Muscle of arm (tissue), 12 donors: ENCODE data around the gene SCLT1. TPM values are rescaled to one million over a fixed set of nuclear protein-coding genes. Genes with fewer than 3 reads are reported as not detected.

Source experiments
- DNase-seq: peaks from one replicate; pipeline ENCODE4 v3.0.0-alpha.2; 2013
- polyA plus RNA-seq, 12 donors: library from polyadenylated mRNA; unstranded; fragments of 120-200 nt; gene quantifications; one replicate each; pipeline ENCODE4 v1.2.1, GENCODE V29; 2013; ENCODE audit not compliant: insufficient read length in 12 of 12

SCLT1 gene
- polyA plus RNA-seq, 12 donors = 6.8 to 17.6 (median 10.0) TPM; not detected in 1

DNA sequence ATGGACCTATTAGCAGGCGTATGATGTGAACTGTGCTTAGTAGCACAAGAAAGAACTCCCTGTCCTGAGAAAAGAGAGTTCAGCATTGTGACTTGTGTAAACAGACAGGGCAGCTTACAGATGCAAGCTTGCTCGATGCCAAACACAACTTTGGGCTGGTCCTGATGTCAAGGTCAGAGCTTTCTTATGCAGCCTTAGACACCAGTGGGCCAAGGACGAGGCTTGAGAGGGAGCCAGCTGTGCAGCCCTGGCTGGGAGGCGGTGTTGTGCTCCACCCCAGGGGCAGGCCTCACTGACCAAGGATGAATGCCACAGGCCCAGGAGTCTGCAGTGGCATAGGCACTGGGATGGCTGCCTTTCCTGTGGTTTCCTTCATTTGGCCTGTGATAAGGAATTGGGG lies 248.4 kb downstream of the SCLT1 start:
- no peak for DNase-seq

- DNase-seq = no peak
These were observed 251.9 kb downstream of the SCLT1 start for GRCh38 chr4:128841402-128841801.

DNA sequence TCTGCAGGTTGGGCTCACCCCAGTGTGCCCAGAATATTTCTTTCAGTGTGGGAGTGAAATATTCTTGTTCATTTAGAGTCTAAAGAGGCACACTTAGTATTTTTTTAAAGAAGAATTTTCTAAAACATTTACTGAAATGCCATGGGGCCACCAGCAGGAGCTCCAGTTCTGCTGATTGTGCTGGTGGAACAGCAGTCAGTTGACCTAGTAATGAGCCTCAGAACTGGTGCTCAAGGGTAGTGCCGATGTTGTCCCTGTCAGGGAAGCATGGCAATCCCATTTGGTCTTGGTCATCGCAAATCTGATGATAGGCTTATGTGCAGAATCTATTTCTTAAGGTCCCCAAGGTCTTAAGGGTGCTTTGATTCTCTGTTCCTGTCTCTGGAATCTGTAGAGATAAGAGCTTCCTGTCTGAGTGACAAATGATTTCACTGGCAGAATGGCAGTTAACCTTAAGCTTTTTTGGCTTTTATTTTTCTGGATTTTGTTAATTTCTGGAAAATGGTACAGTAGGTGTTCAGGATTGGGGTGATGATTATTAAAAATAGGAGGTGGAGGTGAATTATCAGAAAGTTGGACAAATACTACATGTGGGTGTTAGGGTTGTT lies 252.5 kb downstream of the SCLT1 start:
- no peak for DNase-seq

DNA sequence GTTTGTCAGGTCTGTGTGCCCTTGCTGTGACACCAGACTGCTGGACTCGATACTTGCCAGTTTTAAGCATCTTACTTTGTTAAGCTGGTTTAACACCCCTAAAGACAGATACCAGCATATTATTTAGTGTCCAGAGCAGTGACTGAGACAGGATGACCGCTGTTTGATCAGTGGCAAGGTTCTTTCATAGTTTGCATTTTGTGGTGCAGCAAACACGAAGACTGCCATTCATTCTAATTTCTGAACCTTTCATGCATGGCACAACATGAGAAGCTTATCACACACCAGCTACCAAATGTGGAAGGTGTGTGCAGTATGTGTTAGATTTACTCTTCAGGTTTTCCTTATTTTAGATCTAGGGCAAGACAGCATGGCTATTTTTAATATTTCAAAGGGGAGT lies 255.7 kb downstream of the SCLT1 start:
- DNase-seq = no peak

DNA sequence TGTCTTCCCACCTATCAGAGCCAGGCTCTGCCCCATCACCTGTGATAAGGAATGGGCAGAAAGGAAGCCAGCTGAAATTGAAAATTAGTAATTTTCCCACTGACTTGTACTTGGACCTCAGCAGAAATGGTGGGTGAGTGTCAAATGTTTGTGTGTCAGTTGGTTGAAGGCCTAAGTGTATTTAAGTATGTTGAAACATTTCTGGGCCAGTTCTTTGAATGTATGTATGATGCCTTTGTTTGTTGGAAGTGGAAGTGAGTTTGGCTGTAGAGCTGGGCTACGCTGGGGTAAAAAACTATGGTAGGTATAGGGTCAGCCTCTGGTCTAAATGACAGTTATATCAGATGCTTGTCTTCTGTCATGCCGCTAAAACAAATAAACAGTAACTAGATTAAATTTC lies 256.1 kb downstream of the SCLT1 start:
- DNase-seq = no peak

DNA sequence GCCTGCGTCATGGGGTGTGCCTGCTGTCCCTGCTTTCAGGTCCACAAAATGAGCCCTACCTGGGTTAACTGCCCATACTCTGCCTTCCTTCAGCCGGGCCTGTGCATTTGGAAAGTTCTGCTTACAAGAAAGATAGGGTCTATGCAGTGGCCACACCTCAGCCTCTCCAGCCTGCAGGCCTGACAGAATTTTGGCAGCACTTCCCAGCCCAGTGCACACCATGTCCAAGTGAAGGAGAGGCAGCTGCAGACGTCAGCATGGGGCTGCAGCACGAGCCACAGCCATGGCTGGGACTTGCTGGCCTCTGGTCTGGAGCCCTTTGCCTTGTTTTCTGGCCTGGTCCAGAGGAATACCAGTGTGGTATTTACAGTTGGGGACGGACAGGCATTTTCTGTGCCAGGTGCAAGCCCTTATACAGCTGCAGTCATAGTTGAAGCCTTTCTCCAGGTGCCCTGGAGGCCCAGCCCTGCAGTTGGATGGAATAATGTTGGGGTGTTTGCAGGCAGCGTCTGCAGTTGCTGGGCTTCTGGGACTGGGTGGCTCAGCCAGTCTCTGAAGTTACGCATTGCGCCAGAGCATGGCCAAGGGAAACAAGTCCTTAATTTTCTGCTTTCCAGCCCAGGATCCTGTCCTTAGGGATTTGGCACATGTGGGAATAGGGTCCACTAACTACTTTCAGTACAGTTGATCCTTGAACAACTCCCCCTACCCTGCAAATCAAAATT lies 257.7 kb downstream of the SCLT1 start:
- no peak for DNase-seq

Other genes with a start within 250 kb of the SCLT1 start
- 10 to 100 TPM in 4 of 12 donors, 1 to 10 TPM in 6, not detected in 2; 4.2 to 13.5 (median 9.5) TPM for gene C4orf33, start 2.6 kb upstream of the SCLT1 start, polyA plus RNA-seq